Astrocyte (in vitro differentiated cells and primary cell): ENCODE results near the gene ANKS1A. TPM values are rescaled to one million over a fixed set of nuclear protein-coding genes. Genes with fewer than 3 reads are reported as not detected.

Experiments
- DNase-seq: peaks from one replicate; pipeline ENCODE4 v3.0.0-alpha.2; 2010; ENCODE audit warnings: low read depth
- FAIRE-seq: peaks from 2 replicates; lab custom pipeline; 2011; peaks lifted over from hg19 to GRCh38; lab: Jason Lieb, UNC
- H2AFZ ChIP-seq: 2 replicates; pipeline ENCODE4 v1.6.0; 2012; ENCODE audit warnings: low read depth, low read length, inconsistent platforms
- H3K27ac ChIP-seq: 2 replicates; pipeline ENCODE4 v1.5.1; 2011; ENCODE audit warnings: low read depth, low read length, inconsistent platforms
- H3K27me3 ChIP-seq: 2 replicates; pipeline ENCODE4 v1.6.0; 2011; ENCODE audit warnings: low read length, inconsistent platforms; ENCODE audit not compliant: insufficient read depth
- H3K36me3 ChIP-seq: 2 replicates; pipeline ENCODE4 v1.5.1; 2011; ENCODE audit warnings: low read length, inconsistent platforms; ENCODE audit not compliant: insufficient read depth
- H3K4me1 ChIP-seq: 2 replicates; pipeline ENCODE4 v1.5.1; 2011; ENCODE audit warnings: low read length, inconsistent platforms; ENCODE audit not compliant: insufficient read depth
- H3K4me2 ChIP-seq: 2 replicates; pipeline ENCODE4 v1.6.0; 2012; ENCODE audit warnings: low read length, inconsistent platforms
- H3K4me3 ChIP-seq: 2 replicates; pipeline ENCODE4 v1.5.1; 2011; ENCODE audit warnings: low read depth, mild to moderate bottlenecking, low read length, inconsistent platforms; ENCODE audit not compliant: insufficient read depth
- H3K79me2 ChIP-seq: 2 replicates; pipeline ENCODE4 v1.6.0; 2012; ENCODE audit warnings: mild to moderate bottlenecking, low read length, inconsistent platforms; ENCODE audit not compliant: insufficient read depth
- H3K9ac ChIP-seq: 2 replicates; pipeline ENCODE4 v1.6.0; 2012; ENCODE audit warnings: mild to moderate bottlenecking, low read length, inconsistent platforms
- H3K9me3 ChIP-seq: 2 replicates; pipeline ENCODE4 v1.5.1; 2012; ENCODE audit warnings: low read depth, mild to moderate bottlenecking, low read length, inconsistent platforms; ENCODE audit not compliant: insufficient read depth
- H4K20me1 ChIP-seq: 2 replicates; pipeline ENCODE4 v1.6.0; 2012; ENCODE audit warnings: low read length, inconsistent platforms; ENCODE audit not compliant: insufficient read depth
- H3K27ac Mint-ChIP-seq: one replicate; pipeline ENCODE4 v1.8.0; 2021; ENCODE audit warnings: mild to moderate bottlenecking, mixed read lengths; ENCODE audit not compliant: unreplicated experiment
- H3K27me3 Mint-ChIP-seq: one replicate; pipeline ENCODE4 v1.8.0; 2021; ENCODE audit warnings: low read depth, mixed read lengths; ENCODE audit not compliant: unreplicated experiment
- H3K36me3 Mint-ChIP-seq: one replicate; pipeline ENCODE4 v1.8.0; 2021; ENCODE audit warnings: low read depth, mixed read lengths; ENCODE audit not compliant: unreplicated experiment
- H3K4me1 Mint-ChIP-seq: one replicate; pipeline ENCODE4 v1.8.0; 2021; ENCODE audit warnings: low read depth, mixed read lengths; ENCODE audit not compliant: unreplicated experiment
- H3K4me3 Mint-ChIP-seq: one replicate; pipeline ENCODE4 v1.8.0; 2021; ENCODE audit warnings: mild to moderate bottlenecking, moderate library complexity, mixed read lengths; ENCODE audit not compliant: unreplicated experiment
- H3K9me3 Mint-ChIP-seq: one replicate; pipeline ENCODE4 v1.8.0; 2021; ENCODE audit warnings: mild to moderate bottlenecking, mixed read lengths; ENCODE audit not compliant: unreplicated experiment
- EZH2 ChIP-seq: IDR thresholded peaks from 2 replicates; pipeline ENCODE4 v1.6.1; 2012; ENCODE audit warnings: mild to moderate bottlenecking, low read length, inconsistent platforms; ENCODE audit not compliant: insufficient read depth
- total RNA-seq: library from RNA; stranded (reverse); gene quantifications from 2 replicates; pipeline ENCODE4 v1.2.1, GENCODE V29; 2021
- TF ChIP-seq, protein P1 (sequence below): IDR thresholded peaks from 2 replicates; pipeline ENCODE4 v1.5.1; 2011; ENCODE audit warnings: low read depth, mild to moderate bottlenecking, inconsistent platforms, low read length, moderate library complexity; ENCODE audit not compliant: insufficient read depth

Gene ANKS1A
- total RNA-seq, 1 donor from 2014 or later, result 18.0 TPM

- Mint-ChIP-seq H3K4me3 (no peak overlapping the region), H3K9me3 (no peaks in the 10 kb centered on the region), H3K4me1 (peaks cover 14% of the 10 kb centered on the region), H3K27me3 (no peaks in the 10 kb centered on the region), H3K36me3 (peaks cover 8% of the 10 kb centered on the region), H3K27ac (no peak overlapping the region)
- H3K27me3 ChIP-seq, result no peaks in the 10 kb centered on the region
- no peak for TF ChIP-seq EZH2
- TF ChIP-seq, protein P1, sequence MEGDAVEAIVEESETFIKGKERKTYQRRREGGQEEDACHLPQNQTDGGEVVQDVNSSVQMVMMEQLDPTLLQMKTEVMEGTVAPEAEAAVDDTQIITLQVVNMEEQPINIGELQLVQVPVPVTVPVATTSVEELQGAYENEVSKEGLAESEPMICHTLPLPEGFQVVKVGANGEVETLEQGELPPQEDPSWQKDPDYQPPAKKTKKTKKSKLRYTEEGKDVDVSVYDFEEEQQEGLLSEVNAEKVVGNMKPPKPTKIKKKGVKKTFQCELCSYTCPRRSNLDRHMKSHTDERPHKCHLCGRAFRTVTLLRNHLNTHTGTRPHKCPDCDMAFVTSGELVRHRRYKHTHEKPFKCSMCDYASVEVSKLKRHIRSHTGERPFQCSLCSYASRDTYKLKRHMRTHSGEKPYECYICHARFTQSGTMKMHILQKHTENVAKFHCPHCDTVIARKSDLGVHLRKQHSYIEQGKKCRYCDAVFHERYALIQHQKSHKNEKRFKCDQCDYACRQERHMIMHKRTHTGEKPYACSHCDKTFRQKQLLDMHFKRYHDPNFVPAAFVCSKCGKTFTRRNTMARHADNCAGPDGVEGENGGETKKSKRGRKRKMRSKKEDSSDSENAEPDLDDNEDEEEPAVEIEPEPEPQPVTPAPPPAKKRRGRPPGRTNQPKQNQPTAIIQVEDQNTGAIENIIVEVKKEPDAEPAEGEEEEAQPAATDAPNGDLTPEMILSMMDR, result no peak
- no peaks in the 10 kb centered on the region for H3K79me2 ChIP-seq
- no peak overlapping the region for H3K9ac ChIP-seq
- no peak overlapping the region for H3K27ac ChIP-seq
- no peak overlapping the region for H2AFZ ChIP-seq
- no peak overlapping the region for H3K4me2 ChIP-seq
- no peak for FAIRE-seq
- H3K36me3 ChIP-seq, result no peaks in the 10 kb centered on the region
- no peak overlapping the region for H3K4me3 ChIP-seq
- peaks cover 18% of the 10 kb centered on the region for H3K4me1 ChIP-seq
- H3K9me3 ChIP-seq, result no peaks in the 10 kb centered on the region
- DNase-seq, result no peak
- H4K20me1 ChIP-seq, result no peaks in the 10 kb centered on the region
Measured at GRCh38 chr6:35078226-35078850, 189.3 kb downstream of the ANKS1A start.

GRCh38 chr6:35078896-35079295 lies 189.8 kb downstream of the ANKS1A start:
- no peak for TF ChIP-seq EZH2
- TF ChIP-seq, protein P1, result no peak
- Histone ChIP-seq H3K4me2 (no peak overlapping the region), H3K4me3 (no peak overlapping the region), H3K27me3 (no peaks in the 10 kb centered on the region), H3K36me3 (no peaks in the 10 kb centered on the region), H3K9ac (no peak overlapping the region), H3K9me3 (no peaks in the 10 kb centered on the region), H3K79me2 (no peaks in the 10 kb centered on the region), H3K4me1 (peaks cover 18% of the 10 kb centered on the region), H4K20me1 (no peaks in the 10 kb centered on the region), H2AFZ (no peak overlapping the region), H3K27ac (no peak overlapping the region)
- no peaks in the 10 kb centered on the region for H3K27me3 Mint-ChIP-seq
- H3K27ac Mint-ChIP-seq, result no peak overlapping the region
- no peak for DNase-seq
- no peak overlapping the region for H3K4me3 Mint-ChIP-seq
- no peak for FAIRE-seq
- H3K9me3 Mint-ChIP-seq, result no peaks in the 10 kb centered on the region
- peaks cover 14% of the 10 kb centered on the region for H3K4me1 Mint-ChIP-seq
- H3K36me3 Mint-ChIP-seq, result peaks cover 10% of the 10 kb centered on the region

DNA sequence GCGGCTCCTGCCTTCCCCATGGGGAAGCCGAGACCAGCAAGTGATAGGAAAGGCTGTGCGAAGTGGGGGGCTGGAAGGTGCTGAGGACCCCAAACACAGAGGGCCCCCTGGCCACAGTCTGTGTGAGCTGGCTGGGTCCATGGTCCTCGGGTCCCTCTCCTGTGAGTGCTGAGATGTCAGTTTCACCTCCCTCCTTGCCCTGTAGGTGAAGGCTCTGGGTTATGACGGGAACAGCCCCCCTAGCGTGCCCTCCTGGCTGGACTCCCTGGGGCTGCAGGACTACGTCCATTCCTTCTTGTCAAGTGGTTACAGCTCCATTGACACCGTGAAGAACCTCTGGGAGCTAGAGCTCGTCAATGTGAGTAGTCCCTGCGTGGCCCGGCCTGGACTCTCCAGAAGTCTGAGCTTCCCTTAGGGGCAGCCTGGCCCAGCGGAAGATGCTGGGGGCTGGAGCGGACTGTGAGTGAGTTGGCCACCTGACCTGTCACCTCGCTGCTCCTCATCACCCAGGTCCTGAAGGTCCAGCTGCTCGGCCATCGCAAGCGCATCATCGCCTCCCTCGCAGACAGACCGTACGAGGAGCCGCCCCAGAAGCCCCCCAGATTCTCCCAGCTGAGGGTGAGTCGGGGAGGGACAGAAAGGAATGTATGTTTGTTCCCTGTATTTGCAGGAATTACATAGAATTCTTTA lies 190.4 kb downstream of the ANKS1A start:
- Histone ChIP-seq H3K4me2 (no peak overlapping the region), H4K20me1 (no peaks in the 10 kb centered on the region), H3K9ac (no peak overlapping the region), H3K27ac (no peak overlapping the region), H3K4me1 (peaks cover 18% of the 10 kb centered on the region), H3K27me3 (no peaks in the 10 kb centered on the region), H3K9me3 (no peaks in the 10 kb centered on the region), H3K79me2 (no peaks in the 10 kb centered on the region), H3K4me3 (no peak overlapping the region), H3K36me3 (no peaks in the 10 kb centered on the region), H2AFZ (no peak overlapping the region)
- Mint-ChIP-seq H3K27ac (no peak overlapping the region), H3K4me3 (no peak overlapping the region), H3K9me3 (no peaks in the 10 kb centered on the region), H3K27me3 (no peaks in the 10 kb centered on the region), H3K36me3 (peaks cover 11% of the 10 kb centered on the region), H3K4me1 (peaks cover 14% of the 10 kb centered on the region)
- FAIRE-seq (no peak), DNase-seq (no peak)
- TF ChIP-seq, protein P1, result no peak
- TF ChIP-seq EZH2, result no peak
